Lower lobe of right lung (tissue), 2 donors: Measurements from ENCODE around the gene VMP1. TPM values are rescaled to one million over a fixed set of nuclear protein-coding genes. Genes with fewer than 3 reads are reported as not detected.
"Not testable (repeated sequence)": the region's sequence is repeated elsewhere in the genome, so short reads cannot be mapped to it uniquely, and the experiment has no call there.

Source experiments
- ATAC-seq, 2 donors: fragments of 200-7000 bp; cut with Tn5 transposase; one replicate each; pipeline ENCODE4 v1.9.1; 2020 to 2022; ENCODE audit warnings: mild to moderate bottlenecking in 2 of 2, moderate library complexity in 2 of 2
- DNase-seq: peaks from one replicate; pipeline ENCODE4 v3.0.0-alpha.2; 2020
- H3K27ac ChIP-seq: fragments of 200-600 bp; one replicate; pipeline ENCODE4 v1.8.0; 2022
- H3K27me3 ChIP-seq: fragments of 200-600 bp; one replicate; pipeline ENCODE4 v1.8.0; 2022; ENCODE audit warnings: low read depth
- H3K36me3 ChIP-seq: fragments of 200-600 bp; one replicate; pipeline ENCODE4 v1.8.0; 2022; ENCODE audit warnings: mild to moderate bottlenecking
- H3K4me1 ChIP-seq: fragments of 200-600 bp; one replicate; pipeline ENCODE4 v1.8.0; 2022
- H3K4me3 ChIP-seq: fragments of 200-600 bp; one replicate; pipeline ENCODE4 v1.8.0; 2022; ENCODE audit warnings: mild to moderate bottlenecking
- H3K9me3 ChIP-seq: fragments of 200-600 bp; one replicate; pipeline ENCODE4 v1.8.0; 2022
- intact Hi-C: fragments of 100-400 bp; cut with DNase I; formaldehyde crosslinking; loops from one replicate; pipeline ENCODE4 v1.11.0; 2022
- total RNA-seq: library from RNA; stranded (reverse); fragmentation: NEBNext Ultra II Directional; extraction: Animal tissue kit (Norgen Biotek cat#: 25700); gene quantifications from one replicate; pipeline ENCODE4 v1.2.1, GENCODE V29; 2021
- TF ChIP-seq, protein P1 (sequence below): fragments of 200-600 bp; IDR thresholded peaks from one replicate; pipeline ENCODE4 v1.8.0; 2022; ENCODE audit warnings: antibody characterized with exemption, mild to moderate bottlenecking
- donor health status: DM: no; HTN: yes; CAD: no; lungs with severe emphysema.

Gene VMP1
- total RNA-seq, 1 donor from 2014 or later, result 176 TPM

DNA sequence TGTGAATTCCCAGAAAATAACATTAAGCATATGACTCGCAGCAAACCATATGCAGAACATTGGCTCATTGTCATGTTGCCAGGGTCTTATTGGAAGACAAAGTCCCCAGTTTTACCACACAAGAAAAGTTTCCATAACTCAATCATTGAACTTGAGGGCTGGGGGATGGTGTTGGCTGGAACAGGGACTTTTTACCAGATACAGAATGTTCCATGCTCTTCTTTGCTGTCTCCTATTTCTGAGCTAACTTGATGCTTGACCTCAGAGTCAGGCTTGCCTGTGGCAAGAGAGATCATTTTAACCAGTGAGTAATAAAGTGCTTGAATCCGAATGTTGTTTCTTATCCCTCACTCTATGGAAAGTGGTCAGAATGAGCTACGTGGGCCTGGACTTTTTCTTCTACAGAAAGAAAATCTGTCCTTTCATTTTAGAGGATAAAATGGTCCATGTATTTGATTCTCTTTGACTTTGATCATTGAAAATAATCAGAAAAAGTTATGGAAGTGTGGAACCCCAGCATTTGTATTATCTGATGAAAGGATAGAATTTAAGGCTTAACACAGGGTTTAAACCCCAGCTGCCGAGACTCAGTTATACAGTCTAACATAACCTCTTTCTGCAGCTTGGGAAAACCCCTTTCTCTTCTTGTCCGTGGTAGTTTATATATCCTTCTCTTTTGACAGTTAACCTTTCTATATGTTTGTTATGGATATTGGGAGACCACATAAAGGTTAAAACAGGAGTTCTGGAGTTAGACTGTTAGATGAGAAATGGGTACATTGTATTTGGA lies 118.3 kb downstream of the VMP1 start:
- TF ChIP-seq, protein P1, sequence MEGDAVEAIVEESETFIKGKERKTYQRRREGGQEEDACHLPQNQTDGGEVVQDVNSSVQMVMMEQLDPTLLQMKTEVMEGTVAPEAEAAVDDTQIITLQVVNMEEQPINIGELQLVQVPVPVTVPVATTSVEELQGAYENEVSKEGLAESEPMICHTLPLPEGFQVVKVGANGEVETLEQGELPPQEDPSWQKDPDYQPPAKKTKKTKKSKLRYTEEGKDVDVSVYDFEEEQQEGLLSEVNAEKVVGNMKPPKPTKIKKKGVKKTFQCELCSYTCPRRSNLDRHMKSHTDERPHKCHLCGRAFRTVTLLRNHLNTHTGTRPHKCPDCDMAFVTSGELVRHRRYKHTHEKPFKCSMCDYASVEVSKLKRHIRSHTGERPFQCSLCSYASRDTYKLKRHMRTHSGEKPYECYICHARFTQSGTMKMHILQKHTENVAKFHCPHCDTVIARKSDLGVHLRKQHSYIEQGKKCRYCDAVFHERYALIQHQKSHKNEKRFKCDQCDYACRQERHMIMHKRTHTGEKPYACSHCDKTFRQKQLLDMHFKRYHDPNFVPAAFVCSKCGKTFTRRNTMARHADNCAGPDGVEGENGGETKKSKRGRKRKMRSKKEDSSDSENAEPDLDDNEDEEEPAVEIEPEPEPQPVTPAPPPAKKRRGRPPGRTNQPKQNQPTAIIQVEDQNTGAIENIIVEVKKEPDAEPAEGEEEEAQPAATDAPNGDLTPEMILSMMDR, result no peak
- DNase-seq, result no peak
- H3K9me3 ChIP-seq, result no peaks in the 10 kb centered on the region
- H3K4me3 ChIP-seq, result no peak overlapping the region
- ATAC-seq, result peak in 1 of 2 donors; percentile 44
- H3K27ac ChIP-seq, result peak overlapping the region; percentile 68
- peaks cover 5% of the 10 kb centered on the region for H3K36me3 ChIP-seq
- peaks cover 53% of the 10 kb centered on the region for H3K4me1 ChIP-seq
- no peaks in the 10 kb centered on the region for H3K27me3 ChIP-seq
- intact Hi-C loops, result no loop called here

DNA sequence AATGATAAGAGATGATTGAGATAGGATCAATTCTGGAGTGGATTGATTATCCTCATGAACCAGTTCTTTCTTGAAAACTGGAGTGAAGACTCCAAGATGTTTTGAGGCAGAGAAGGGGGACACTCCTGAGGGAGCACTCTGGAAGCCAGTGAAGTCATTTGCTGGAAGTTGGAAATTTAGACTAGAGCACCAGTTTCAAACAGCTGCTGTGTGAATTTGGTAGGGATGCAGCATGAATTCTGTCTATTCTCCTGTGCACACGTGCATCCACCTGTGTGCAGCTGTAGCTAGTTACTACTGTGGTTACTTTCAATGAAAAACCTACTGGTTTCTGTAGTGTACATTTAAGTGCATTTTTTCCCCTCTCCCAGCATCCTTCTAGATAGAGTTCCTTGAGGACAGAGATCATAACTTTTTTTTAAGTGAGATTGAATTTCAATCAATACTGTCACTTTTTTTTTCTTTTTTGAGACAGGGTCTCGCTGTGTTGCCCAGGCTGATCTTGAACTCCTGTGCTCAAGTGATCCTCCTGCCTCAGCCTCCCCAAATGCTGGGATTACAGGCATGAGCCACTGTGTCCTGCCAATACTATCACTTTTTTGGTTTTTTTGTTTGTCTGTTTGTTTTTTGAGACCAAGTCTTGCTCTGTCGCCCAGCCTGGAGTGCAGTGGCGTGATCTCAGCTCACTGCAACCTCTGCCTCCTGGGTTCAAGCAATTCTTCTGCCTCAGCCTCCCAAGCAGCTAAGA lies 119.4 kb downstream of the VMP1 start:
- no peak for DNase-seq
- Histone ChIP-seq H3K27me3 (no peaks in the 10 kb centered on the region), H3K36me3 (peaks cover 5% of the 10 kb centered on the region), H3K27ac (peak overlapping the region; percentile 27), H3K4me3 (no peak overlapping the region), H3K9me3 (no peaks in the 10 kb centered on the region), H3K4me1 (peaks cover 57% of the 10 kb centered on the region)
- TF ChIP-seq, protein P1, result no peak
- no peak for ATAC-seq
- intact Hi-C loops, result no loop called here

DNA sequence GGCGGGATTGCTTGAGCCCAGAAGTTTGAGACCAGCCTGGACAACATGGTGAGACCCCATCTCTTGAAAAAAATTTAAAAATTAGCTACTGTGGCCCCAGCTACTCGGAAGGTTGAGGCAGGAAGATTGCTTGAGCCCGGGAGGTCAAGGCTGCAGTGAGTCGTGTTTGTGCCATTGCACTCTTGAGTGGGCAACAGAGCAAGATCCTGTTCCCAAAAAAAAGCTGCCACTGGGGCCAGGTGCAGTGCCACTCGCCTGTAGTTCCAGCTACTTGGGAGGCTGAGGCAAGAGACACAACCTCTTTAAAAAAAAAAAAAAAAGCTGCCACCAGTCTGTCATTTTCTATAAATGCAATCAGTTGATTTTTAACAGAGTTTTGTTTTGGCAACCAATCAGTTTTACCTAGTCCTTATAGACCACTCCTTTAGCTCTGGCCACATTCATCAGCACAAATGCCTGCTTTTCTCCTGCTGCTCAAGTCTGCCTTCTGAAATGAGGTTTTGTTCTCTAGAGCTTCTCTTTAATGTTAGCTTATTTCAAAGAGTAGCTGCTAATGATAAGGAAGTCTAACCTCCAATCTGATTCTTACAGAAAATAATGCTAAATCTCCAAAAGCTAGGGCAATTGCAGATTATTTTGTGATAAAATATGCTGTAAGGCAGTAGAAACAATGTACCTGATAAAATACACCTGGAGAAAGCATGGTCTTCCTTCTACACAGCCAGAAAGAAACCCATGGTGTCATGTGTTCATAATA lies 120.4 kb downstream of the VMP1 start:
- Histone ChIP-seq H3K27ac (peak overlapping the region; percentile 73), H3K36me3 (no peaks in the 10 kb centered on the region), H3K4me3 (no peak overlapping the region), H3K9me3 (no peaks in the 10 kb centered on the region), H3K4me1 (peaks cover 57% of the 10 kb centered on the region), H3K27me3 (no peaks in the 10 kb centered on the region)
- no peak for DNase-seq
- intact Hi-C loops, result no loop called here
- peak in 1 of 2 donors; percentile 23 for ATAC-seq
- TF ChIP-seq, protein P1, result no peak

DNA sequence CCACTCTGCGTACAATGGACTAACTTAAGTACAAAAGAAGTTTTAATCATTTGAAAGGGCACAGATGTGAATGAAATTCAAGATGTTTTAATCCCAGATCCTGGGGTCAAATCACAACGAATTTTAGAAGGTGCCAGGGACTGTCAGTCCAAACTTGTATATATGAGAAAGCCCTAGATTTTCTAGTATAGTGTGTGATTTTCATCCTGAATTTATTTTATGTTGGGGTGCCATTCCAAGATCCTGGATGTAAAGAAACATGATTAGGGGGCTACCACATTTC lies 121.0 kb downstream of the VMP1 start:
- Histone ChIP-seq H3K9me3 (no peaks in the 10 kb centered on the region), H3K4me1 (peaks cover 57% of the 10 kb centered on the region), H3K27me3 (no peaks in the 10 kb centered on the region), H3K27ac (peak overlapping the region; percentile 73), H3K36me3 (no peaks in the 10 kb centered on the region), H3K4me3 (no peak overlapping the region)
- DNase-seq (no peak), ATAC-seq (no peak)
- TF ChIP-seq, protein P1, result no peak
- intact Hi-C loops, result no loop called here

DNA sequence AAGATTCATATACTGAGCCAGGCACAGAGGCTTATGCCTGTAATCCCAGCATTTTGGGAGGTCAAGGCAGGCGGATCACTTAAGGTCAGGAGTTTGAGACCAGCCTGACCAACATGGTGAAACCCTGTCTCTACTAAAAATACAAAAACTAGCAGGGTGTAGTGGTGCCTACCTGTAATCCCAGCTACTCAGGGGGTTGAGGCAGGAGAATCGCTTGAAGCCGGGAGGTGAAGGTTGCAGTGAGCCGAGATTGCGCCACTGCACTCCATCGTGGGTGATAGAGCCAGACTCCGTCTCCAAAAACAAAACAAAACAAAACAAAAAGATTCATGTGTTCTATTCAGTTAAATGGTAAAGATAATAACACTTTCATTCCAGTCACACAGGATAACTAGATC lies 121.4 kb downstream of the VMP1 start:
- H3K27ac ChIP-seq, result peak overlapping the region; percentile 73
- DNase-seq, H3K9me3 ChIP-seq, H3K27me3 ChIP-seq, H3K36me3 ChIP-seq, intact Hi-C loops: not testable (repeated sequence)
- ATAC-seq, result peak; percentile 45 to 47
- peaks cover 57% of the 10 kb centered on the region for H3K4me1 ChIP-seq
- H3K4me3 ChIP-seq, result peak overlapping the region; percentile 25
